Stimulated activated CD4-positive, alpha-beta T cell treated with anti-CD3 and anti-CD28 coated beads, Interleukin-12 subunit alpha, Interleukin-12 subunit beta, amount 100 ng/mL, for 24 hours (primary cell): ENCODE measurements around the gene AIFM3.
"Not testable (repeated sequence)": the region's sequence is repeated elsewhere in the genome, so short reads cannot be mapped to it uniquely, and the experiment has no call there.

Experiments
- DNase-seq, 2 experiments: peaks; one replicate each; pipeline ENCODE4 v3.0.0-alpha.2; 2020; ENCODE audit warnings: low read depth in 2 of 2

AIFM3 gene

GRCh38 chr22:20940904-20941385 lies 26.1 kb upstream of the AIFM3 start:
- no peak for DNase-seq

- DNase-seq: not testable (repeated sequence)
Measured at GRCh38 chr22:20942203-20942902, 24.7 kb upstream of the AIFM3 start.

- DNase-seq: no peak
Measured at GRCh38 chr22:20943104-20943933, 23.7 kb upstream of the AIFM3 start.

GRCh38 chr22:20944042-20944441 lies 23.0 kb upstream of the AIFM3 start:
- no peak for DNase-seq

GRCh38 chr22:20945578-20945934 lies 21.5 kb upstream of the AIFM3 start:
- DNase-seq: no peak

- no peak for DNase-seq
Measured at GRCh38 chr22:20946080-20946986, 20.7 kb upstream of the AIFM3 start.

GRCh38 chr22:20946991-20947390 lies 20.1 kb upstream of the AIFM3 start:
- DNase-seq: no peak

- DNase-seq: no peak
Measured at GRCh38 chr22:20948450-20948849, 18.6 kb upstream of the AIFM3 start.

GRCh38 chr22:20948989-20949388 lies 18.1 kb upstream of the AIFM3 start:
- DNase-seq: no peak

- no peak for DNase-seq
Measured at GRCh38 chr22:20949698-20950183, 17.3 kb upstream of the AIFM3 start.

GRCh38 chr22:20951151-20951931 lies 15.7 kb upstream of the AIFM3 start:
- DNase-seq: no peak

- DNase-seq: no peak
Measured at GRCh38 chr22:20951932-20952380, 15.1 kb upstream of the AIFM3 start.

GRCh38 chr22:20952544-20953341 lies 14.3 kb upstream of the AIFM3 start:
- DNase-seq: no peak

GRCh38 chr22:20953342-20953608 lies 13.8 kb upstream of the AIFM3 start:
- no peak for DNase-seq

GRCh38 chr22:20953668-20954500 lies 13.2 kb upstream of the AIFM3 start:
- DNase-seq: no peak

GRCh38 chr22:20955548-20955947 lies 11.5 kb upstream of the AIFM3 start:
- DNase-seq: no peak

GRCh38 chr22:20956258-20957101 lies 10.6 kb upstream of the AIFM3 start:
- DNase-seq: no peak

GRCh38 chr22:20957102-20957682 lies 9.9 kb upstream of the AIFM3 start:
- no peak for DNase-seq
